CD14-positive monocyte (primary cell): ENCODE data around the gene TRABD2B. TPM values are rescaled to one million over a fixed set of nuclear protein-coding genes. Genes with fewer than 3 reads are reported as not detected.

Source experiments
- DNase-seq, 3 donors: peaks; one replicate each; pipeline ENCODE4 v3.0.0-alpha.2; 2011 to 2022
- H2AFZ ChIP-seq: 2 replicates; pipeline ENCODE4 v1.6.0; 2012; ENCODE audit warnings: mild to moderate bottlenecking, low read depth, low read length, inconsistent platforms; ENCODE audit not compliant: insufficient read depth, poor library complexity, severe bottlenecking
- H3K27ac ChIP-seq, 2 donors: 1 replicate in 1 of 2; 2 replicates in 1 of 2; pipeline ENCODE4 v1.5.1; 2012 to 2013; ENCODE audit warnings: low read length in 2 of 2, control low read depth in 1 of 2, inconsistent platforms in 1 of 2, low read depth in 1 of 2, mild to moderate bottlenecking in 1 of 2
- H3K27me3 ChIP-seq, 2 donors: one replicate each; pipeline versions ENCODE4 v1.6.0 to v1.6.1; 2011 to 2013; ENCODE audit warnings: low read length in 2 of 2; ENCODE audit not compliant: control insufficient read depth in 2 of 2, insufficient read depth in 2 of 2
- H3K36me3 ChIP-seq, 2 donors: replicated peaks in 1 of 2; 1 replicate in 1 of 2; 2 replicates in 1 of 2; pipeline versions ENCODE4 v1.5.1 to v1.6.1; 2012 to 2013; ENCODE audit warnings: low read length in 2 of 2, control low read depth in 1 of 2, inconsistent platforms in 1 of 2, mild to moderate bottlenecking in 1 of 2; ENCODE audit not compliant: insufficient read depth in 2 of 2, control insufficient read depth in 1 of 2
- H3K4me1 ChIP-seq, 2 donors: 1 replicate in 1 of 2; 2 replicates in 1 of 2; pipeline versions ENCODE4 v1.5.1 to v1.6.1; 2012 to 2013; ENCODE audit warnings: low read length in 2 of 2, control low read depth in 1 of 2, inconsistent platforms in 1 of 2, mild to moderate bottlenecking in 1 of 2, moderate library complexity in 1 of 2; ENCODE audit not compliant: insufficient read depth in 2 of 2, control insufficient read depth in 1 of 2
- H3K4me2 ChIP-seq: replicated peaks from 2 replicates; pipeline ENCODE3; 2012; ENCODE audit warnings: low read length, moderate library complexity, mild to moderate bottlenecking; ENCODE audit not compliant: poor library complexity, severe bottlenecking; ENCODE audit errors: extremely low read depth
- H3K4me3 ChIP-seq, 3 experiments: fragments of 200-600 bp in 1 of 3; sonication (generic) in 1 of 3; replicated peaks in 1 of 3; 1 replicate in 2 of 3; 2 replicates in 1 of 3; pipeline ENCODE4 v1.5.1; 2011 to 2013; ENCODE audit warnings: low read length in 3 of 3, mild to moderate bottlenecking in 3 of 3, control low read depth in 2 of 3, low read depth in 2 of 3, inconsistent platforms in 1 of 3, moderate library complexity in 1 of 3
- H3K79me2 ChIP-seq: 2 replicates; pipeline ENCODE4 v1.6.0; 2012; ENCODE audit warnings: mild to moderate bottlenecking, control low read depth, inconsistent platforms, low read length, moderate library complexity; ENCODE audit not compliant: insufficient read depth
- H3K9ac ChIP-seq: 2 replicates; pipeline ENCODE4 v1.6.0; 2017; ENCODE audit warnings: low read length, mild to moderate bottlenecking; ENCODE audit not compliant: insufficient read depth, poor library complexity, severe bottlenecking
- H3K9me3 ChIP-seq, 2 donors: replicated peaks in 1 of 2; 1 replicate in 1 of 2; 2 replicates in 1 of 2; pipeline versions ENCODE4 v1.5.1 to v1.6.1; 2012 to 2013; ENCODE audit warnings: low read length in 2 of 2, control low read depth in 1 of 2; ENCODE audit not compliant: control insufficient read depth in 1 of 2, insufficient read depth in 1 of 2
- H4K20me1 ChIP-seq: 2 replicates; pipeline ENCODE4 v1.6.0; 2012; ENCODE audit warnings: mild to moderate bottlenecking, low read length, control low read depth, moderate library complexity; ENCODE audit not compliant: insufficient read depth
- H3K27ac Mint-ChIP-seq, 7 donors: one replicate each; pipeline ENCODE4 v1.8.0; 2020; ENCODE audit warnings: mild to moderate bottlenecking in 7 of 7, mixed read lengths in 7 of 7, moderate library complexity in 6 of 7, inconsistent platforms in 2 of 7
- H3K27me3 Mint-ChIP-seq, 3 donors: one replicate each; pipeline ENCODE4 v1.8.0; 2021 to 2022; ENCODE audit warnings: low read depth in 3 of 3, mild to moderate bottlenecking in 3 of 3, mixed read lengths in 3 of 3, moderate library complexity in 3 of 3, inconsistent platforms in 1 of 3
- H3K36me3 Mint-ChIP-seq, 2 donors: one replicate each; pipeline ENCODE4 v1.8.0; 2020; ENCODE audit warnings: mixed read lengths in 2 of 2, inconsistent platforms in 1 of 2, mild to moderate bottlenecking in 1 of 2
- H3K4me1 Mint-ChIP-seq: one replicate; pipeline ENCODE4 v1.8.0; 2020; ENCODE audit warnings: mild to moderate bottlenecking, mixed read lengths
- H3K4me3 Mint-ChIP-seq, 2 donors: one replicate each; pipeline ENCODE4 v1.8.0; 2020; ENCODE audit warnings: mild to moderate bottlenecking in 2 of 2, mixed read lengths in 2 of 2, moderate library complexity in 1 of 2
- H3K9me3 Mint-ChIP-seq, 7 donors: one replicate each; pipeline ENCODE4 v1.8.0; 2020 to 2022; ENCODE audit warnings: mixed read lengths in 7 of 7, mild to moderate bottlenecking in 6 of 7, moderate library complexity in 6 of 7, inconsistent platforms in 2 of 7
- CTCF ChIP-seq: fragments of 200-600 bp; IDR thresholded peaks from one replicate; pipeline ENCODE4 v1.8.0; 2022; ENCODE audit warnings: antibody characterized with exemption, mild to moderate bottlenecking
- WGBS: methylation state at CpG from one replicate; pipeline ENCODE4 v1.1.5; 2013; ENCODE audit warnings: missing lambda C conversion rate; ENCODE audit not compliant: insufficient coverage; 5-methylcytosine and 5-hydroxymethylcytosine counted together
- intact Hi-C, 2 donors: fragments of 100-400 bp; cut with micrococcal nuclease; formaldehyde crosslinking; loops; one replicate each; pipeline versions ENCODE4 v1.15.0 to v1.15.1; 2023
- polyA plus RNA-seq, 3 donors: library from polyadenylated mRNA; depleted of rRNA in 1 of 3; unstranded in 2 of 3; stranded (reverse) in 1 of 3; fragments of 300-500 nt in 2 of 3; fragments of >200 nt in 1 of 3; fragmentation: Illumina TruSeq in 2 of 3; gene quantifications; 1 replicate in 2 of 3; 2 replicates in 1 of 3; pipeline ENCODE4 v1.2.3, GENCODE V29; 2012 to 2021

TRABD2B gene
- polyA plus RNA-seq, 3 donors, result not detected

- Mint-ChIP-seq H3K4me1 (no peaks in the 10 kb centered on the region), H3K27me3 (peaks cover 2 to 7% (median 3%) of the 10 kb centered on the region in 3 donors), H3K36me3 (no peaks in the 10 kb centered on the region), H3K4me3 (no peak overlapping the region), H3K9me3 (no peaks in the 10 kb centered on the region), H3K27ac (no peak overlapping the region)
- no peak overlapping the region for H3K27ac ChIP-seq
- no peaks in the 10 kb centered on the region for H3K4me1 ChIP-seq
- no peak for DNase-seq
- no peaks in the 10 kb centered on the region for H3K27me3 ChIP-seq
- no peaks in the 10 kb centered on the region for H3K9me3 ChIP-seq
- no peaks in the 10 kb centered on the region for H4K20me1 ChIP-seq
- no peaks in the 10 kb centered on the region for H3K36me3 ChIP-seq
- H2AFZ ChIP-seq, result no peak overlapping the region
- H3K4me2 ChIP-seq, result no peak overlapping the region
- WGBS, result 86% methylated on average over 4 of the region's 5 CpGs
- TF ChIP-seq CTCF, result no peak
- no peak overlapping the region for H3K9ac ChIP-seq
- H3K79me2 ChIP-seq, result no peaks in the 10 kb centered on the region
- intact Hi-C loops, result no loop called here
- H3K4me3 ChIP-seq, result no peak overlapping the region
Observed at GRCh38 chr1:47761974-47762373, 235.2 kb downstream of the TRABD2B start.

GRCh38 chr1:47761201-47761930 is 235.8 kb downstream of the TRABD2B start:
- H3K9ac ChIP-seq, result no peak overlapping the region
- Mint-ChIP-seq H3K36me3 (no peaks in the 10 kb centered on the region), H3K27ac (no peak overlapping the region), H3K4me1 (no peaks in the 10 kb centered on the region), H3K9me3 (no peaks in the 10 kb centered on the region), H3K27me3 (peaks cover 2 to 7% (median 7%) of the 10 kb centered on the region in 3 donors), H3K4me3 (no peak overlapping the region)
- intact Hi-C loops, result no loop called here
- no peak overlapping the region for H2AFZ ChIP-seq
- WGBS, result 83% methylated on average over 2 of the region's 8 CpGs
- H3K27me3 ChIP-seq, result no peaks in the 10 kb centered on the region
- H3K4me2 ChIP-seq, result no peak overlapping the region
- DNase-seq, result no peak
- H3K79me2 ChIP-seq, result no peaks in the 10 kb centered on the region
- no peak for TF ChIP-seq CTCF
- no peak overlapping the region for H3K4me3 ChIP-seq
- no peak overlapping the region for H3K27ac ChIP-seq
- H3K36me3 ChIP-seq, result no peaks in the 10 kb centered on the region
- H4K20me1 ChIP-seq, result no peaks in the 10 kb centered on the region
- no peaks in the 10 kb centered on the region for H3K4me1 ChIP-seq
- no peaks in the 10 kb centered on the region for H3K9me3 ChIP-seq
